Body of pancreas (tissue), 4 donors: Measurements from ENCODE around the gene FAM131A.

Source experiments
- CTCF ChIP-seq, 7 experiments: fragments of 450-650 bp in 4 of 7; fragments of 200-600 bp in 3 of 7; sonication (generic) in 3 of 7; IDR thresholded peaks; one replicate each; pipeline ENCODE4 v1.5.1; 2016 to 2019; ENCODE audit warnings: antibody characterized with exemption in 7 of 7
- POLR2A ChIP-seq, 3 donors: fragments of 450-650 bp; IDR thresholded peaks; one replicate each; pipeline ENCODE4 v1.6.1; 2016; ENCODE audit warnings: antibody characterized with exemption in 3 of 3, mild to moderate bottlenecking in 2 of 3

GRCh38 chr3:184359610-184360009 is 22.2 kb downstream of the FAM131A start:
- TF ChIP-seq CTCF (IDR thresholded peaks at IDR 0.05) (no peak), POLR2A (IDR thresholded peaks at IDR 0.05) (no peak)
